GM12801 (cell line): ENCODE data around the gene ZFYVE28.

Experiments used
- CTCF ChIP-seq: IDR thresholded peaks from one replicate; pipeline ENCODE4 v1.5.1; 2011; ENCODE audit warnings: control low read depth; ENCODE audit not compliant: insufficient read length; ENCODE audit errors: extremely low read depth

The ZFYVE28 gene

DNA sequence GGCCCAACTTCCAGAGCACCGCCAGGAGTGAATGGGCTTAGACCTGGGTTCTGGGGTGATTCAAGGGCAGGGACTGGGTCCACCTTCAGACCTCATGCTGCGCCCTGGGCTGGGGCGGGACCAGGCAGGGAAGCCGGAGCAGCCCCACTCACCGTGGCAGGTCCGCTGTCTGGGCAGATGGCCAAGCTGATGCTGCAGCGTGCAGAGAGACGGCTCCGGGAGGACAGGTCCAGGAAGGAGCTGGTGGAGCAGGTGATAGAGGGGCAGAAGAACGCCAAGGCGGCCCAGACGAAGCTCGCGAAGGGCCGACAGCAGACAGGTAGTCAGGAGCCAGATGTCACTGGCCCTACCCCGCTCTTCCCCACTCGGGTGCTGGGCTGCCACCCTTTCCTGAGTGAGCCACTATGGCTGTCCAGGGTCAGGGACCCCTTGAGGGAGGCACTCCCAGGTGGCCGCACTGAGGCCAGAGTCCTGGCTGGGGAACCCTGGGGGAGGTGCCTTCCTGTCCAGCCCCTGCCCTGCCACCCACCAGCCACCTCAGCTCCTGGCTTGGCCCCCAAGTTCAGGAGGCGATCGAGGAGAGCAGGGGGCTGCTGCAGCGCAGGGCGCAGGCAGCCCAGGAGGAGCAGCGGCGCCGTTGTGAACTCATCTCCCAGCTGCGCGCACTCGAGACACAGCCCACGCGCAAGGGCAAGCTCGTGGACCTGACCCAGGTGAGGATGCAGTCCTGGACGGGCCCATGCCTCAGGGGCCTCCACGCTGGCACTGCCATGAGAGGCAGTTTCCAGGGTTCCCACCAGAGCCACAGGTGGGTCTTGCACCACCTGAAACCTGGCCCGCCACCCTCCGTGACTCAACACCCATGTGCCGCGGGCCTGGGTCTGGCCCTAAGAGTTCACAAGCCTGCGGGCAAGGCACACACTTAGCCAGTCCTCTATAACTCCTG lies 40.4 kb upstream of the ZFYVE28 start:
- TF ChIP-seq CTCF = no peak

DNA sequence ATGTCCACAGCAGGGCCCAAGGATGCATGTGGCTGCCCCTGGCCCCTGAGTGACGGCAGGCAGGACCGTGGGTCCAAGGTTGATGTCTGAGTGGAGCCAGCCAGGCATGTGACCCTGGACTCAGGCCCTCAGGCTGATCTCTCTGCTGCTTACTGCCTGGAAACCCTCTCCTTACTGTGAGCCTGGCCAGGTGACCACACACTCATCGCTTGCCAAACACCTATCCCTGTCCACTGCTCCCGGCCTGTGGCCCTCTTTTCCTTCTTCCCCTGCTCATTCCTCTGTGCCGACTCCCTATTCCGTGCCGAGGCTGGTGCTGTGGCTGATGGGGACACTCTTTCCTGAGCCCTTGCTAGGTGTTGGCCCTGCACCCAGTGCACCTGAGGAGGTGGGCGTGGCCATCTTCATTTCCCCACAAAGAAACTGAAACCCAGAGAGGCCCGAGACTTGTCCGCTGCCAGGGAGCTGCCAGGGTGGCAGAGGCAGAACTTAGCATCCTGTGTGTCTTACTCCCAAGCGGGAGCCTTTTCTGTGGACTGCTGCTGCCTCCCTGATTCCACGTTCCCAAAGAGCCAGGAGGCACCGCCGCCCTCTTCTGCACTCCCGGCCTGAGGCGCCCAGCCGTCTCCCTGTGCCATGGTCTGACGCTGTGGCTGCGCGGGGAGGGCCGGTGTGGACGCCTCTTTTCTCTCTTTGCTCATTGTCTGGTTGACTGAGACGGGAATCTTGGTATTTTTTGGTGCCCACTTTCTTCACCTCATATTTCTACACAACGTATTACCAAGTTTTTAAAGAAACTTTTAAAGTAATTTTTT lies 39.2 kb upstream of the ZFYVE28 start:
- TF ChIP-seq CTCF = no peak

DNA sequence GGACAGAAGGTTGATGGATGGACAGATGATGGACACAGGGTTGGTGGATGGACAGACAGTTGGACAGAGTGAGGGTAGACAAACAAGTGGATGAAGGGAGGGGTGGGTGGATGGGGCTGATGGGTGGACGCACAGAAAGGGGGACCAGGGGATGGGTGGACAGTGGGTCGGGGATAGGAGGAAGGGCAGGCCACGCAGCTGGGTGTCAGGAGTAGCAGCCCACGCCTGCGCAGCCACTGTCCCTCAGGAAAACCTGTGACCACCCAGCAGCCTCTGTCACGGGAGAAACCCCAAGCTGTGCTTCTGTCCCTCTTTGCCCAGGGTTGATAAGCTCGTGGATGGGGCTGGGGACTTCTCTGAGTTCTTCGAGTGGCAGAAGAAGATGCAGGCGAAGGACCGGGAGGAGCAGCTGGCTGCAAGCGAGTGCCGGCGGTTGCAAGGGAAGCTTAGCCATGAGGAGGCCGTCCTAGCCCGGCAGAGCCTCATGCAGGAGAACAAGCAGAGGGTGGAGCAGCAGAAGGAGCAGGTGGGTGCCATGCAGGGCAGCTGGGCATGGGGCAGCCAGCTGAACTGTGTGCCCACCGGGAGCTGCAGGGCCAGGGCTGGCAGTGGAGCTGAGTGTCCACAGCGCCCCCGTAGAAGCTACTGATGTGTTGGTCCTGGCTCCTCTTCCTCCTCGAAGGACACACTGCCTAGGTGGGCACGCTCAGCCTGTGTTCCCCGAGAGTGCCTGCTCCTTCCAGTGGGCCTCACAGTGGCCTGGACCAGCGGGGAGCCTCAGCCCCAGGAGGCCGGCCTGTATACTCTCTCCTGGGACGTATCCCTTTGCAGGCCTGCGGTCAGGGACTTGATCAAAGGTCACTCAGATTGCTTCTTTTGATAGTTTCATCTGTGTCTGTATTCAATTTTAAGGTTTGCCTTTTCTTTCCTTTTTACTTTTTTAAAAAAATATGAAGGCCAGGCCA lies 33.7 kb upstream of the ZFYVE28 start:
- TF ChIP-seq CTCF = no peak

DNA sequence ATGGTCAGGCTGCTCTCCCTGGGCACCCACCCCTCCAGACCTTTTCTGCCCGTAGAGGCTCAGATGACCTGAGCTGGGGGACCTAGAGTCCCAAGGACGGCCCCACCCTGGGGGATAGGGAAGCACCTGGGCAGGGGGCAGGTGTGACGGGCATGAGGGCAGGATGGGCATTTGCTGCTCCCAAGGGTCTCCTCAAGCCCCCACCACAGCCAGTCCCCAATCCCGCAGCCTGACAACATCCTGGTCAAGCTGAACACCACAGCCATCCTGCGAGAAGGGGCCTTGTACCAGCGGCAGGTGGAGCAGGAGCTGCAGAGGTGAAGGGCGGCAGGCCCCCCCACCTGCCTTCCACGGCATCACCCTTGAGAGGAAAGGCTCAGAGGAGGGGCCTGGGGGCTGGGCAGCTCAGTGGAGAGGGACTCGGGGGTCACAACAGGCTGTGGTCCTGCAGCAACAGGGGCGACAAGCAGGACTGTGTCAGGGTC lies 32.6 kb upstream of the ZFYVE28 start:
- no peak for TF ChIP-seq CTCF

DNA sequence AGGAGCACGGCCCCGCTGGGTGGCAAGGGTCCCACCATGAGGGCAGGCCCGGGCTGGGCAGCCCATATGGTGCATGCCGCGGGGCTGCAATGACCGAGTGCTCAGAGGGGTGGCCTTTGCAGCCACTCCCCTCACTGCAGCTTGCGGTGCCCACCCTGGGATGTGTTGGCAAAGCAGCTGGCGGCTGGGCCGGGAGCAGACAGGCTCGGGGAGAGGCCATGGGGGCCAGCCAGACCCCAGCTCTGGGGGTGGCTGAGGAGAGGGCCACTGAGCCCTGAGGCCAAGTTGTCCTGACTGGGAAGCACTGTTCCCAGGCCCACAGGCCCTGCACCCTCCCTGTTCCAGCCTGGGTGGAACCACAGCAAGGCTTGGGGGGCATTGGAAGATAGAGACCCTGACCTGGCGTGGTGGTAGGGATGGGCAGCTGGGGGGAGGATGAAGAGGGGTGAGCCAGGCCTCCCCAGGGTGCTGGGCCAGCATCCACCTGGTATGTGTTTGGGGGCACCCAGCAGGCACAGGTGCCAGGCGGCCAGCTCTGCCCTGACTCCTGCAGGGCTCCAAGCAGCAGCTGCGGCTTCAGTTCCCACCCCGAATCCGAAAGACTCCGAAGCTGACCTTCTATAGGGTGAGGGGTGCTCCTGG lies 32.1 kb upstream of the ZFYVE28 start:
- no peak for TF ChIP-seq CTCF

DNA sequence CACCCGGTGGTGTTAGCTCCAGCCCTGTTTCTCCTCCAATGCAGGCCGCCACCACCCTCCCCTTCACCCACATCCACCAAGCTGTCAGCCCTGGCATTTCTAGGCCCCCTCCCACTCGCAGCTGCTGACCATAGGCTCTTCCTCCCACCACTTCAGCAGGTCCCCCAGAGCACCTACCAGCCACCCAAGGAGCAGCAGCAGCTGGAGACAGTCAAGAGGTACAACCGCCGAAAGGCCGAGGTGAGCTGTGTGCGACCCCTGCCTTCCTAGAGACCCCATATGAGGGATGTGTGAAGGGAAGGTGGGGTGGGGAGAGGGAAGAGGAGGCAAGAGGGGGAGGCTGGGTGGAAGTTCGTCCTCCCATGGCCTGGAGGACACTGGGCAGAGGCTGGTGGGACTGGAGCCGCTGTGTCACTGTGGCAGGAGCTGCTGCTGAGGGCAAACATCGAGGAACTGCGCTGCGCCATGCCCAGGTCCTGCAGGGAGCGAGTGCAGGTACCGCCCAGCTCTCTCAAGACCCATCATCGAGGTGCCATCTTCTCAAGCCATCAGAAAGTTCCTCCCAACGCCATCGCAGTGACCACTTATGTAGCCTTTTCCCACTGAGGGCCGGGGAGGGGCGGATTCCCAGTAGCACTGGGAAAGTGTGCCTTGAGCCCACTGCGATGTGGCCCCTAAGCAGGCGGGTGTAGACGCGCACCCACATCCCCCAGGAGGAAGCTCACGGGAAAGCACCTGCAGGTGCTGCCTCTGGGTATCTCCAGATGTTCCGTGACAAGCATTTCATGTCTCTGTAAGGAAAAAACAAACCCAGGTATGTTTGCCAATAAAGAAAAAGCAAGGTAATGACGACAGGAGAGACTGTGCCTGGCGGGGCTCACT lies 31.3 kb upstream of the ZFYVE28 start:
- TF ChIP-seq CTCF = no peak
